DMS153 treated with DMSO at 0.1 percent for 48 hours (cell line): Measurements from ENCODE around the gene PTPN1.
"Not testable (repeated sequence)": the region's sequence is repeated elsewhere in the genome, so short reads cannot be mapped to it uniquely, and the experiment has no call there.

Experiments used
- DNase-seq: peaks from one replicate; lab custom pipeline; 2025; ENCODE audit not compliant: unreplicated experiment; lab: John Stamatoyannopoulos, UW

The PTPN1 gene

DNA sequence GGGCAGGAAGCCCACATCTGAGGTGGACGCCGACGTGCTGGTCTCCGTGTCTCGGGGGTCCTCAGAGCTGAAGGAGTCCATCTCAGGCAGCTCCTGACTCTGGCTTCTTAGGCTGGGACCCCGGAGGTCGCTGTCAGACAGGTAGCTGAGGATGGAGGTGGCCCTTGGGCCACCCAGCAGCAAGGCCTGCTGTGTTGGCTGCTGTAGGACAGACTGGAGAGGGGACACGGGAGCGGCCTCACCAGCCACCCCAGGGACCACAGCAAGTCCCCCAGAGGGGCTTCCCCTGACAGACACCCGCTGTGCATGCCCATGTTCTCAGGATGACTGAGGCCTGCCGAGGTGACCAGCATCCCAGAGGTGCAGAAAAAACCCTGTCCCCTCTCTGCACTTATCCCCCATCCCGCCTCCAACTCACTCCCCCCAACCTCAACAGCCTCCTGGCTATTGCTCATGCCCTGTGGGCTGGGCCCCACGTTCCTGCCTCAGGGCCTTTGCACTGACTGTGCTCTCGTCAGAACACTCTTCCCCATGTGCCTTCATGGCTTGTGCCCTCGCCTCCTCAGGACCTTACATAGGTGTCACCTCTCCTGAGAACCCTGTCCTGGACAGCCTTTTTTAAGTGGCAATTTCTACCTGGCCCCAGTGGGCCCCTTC, 92.4 kb downstream of the PTPN1 start:
- no peak for DNase-seq

DNA sequence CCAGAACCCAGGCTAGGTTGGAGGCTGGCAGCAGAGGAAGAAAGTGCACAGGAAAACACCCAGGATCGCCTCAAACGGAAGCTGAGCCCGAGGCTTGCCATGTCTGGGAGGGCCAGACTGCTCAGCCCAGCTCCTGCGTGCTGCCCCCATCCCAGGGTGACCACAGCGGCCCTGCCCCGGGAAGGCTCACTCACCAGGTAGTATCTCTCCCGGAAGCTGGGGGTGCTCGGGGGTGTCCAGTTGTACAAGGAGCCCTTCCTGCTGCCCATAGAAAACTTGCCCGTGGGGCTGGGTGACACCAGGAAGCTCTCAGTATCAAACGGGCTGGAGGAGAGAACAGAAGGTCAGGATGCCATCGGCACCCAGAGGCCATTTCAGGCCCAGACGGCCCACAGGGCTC, 94.3 kb downstream of the PTPN1 start:
- DNase-seq: no peak

DNA sequence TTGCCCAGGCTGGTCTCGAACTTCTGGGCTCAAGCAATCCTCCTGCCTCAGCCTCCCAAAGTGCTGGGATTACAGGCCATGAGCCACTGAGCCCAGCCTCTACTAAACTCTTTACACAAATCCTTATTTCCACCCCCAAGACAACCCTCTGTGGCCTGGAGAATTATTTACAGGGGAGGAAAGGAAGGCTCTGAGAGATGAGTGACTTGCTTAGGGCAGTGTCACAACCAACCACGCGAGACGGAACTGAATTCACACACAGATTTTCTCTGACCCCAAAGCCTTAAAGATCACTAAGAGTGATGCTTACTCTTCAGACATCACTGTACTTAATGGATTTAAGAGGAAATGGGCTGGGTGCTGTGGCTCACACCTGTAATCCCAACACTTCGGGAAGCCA, 95.0 kb downstream of the PTPN1 start:
- DNase-seq: no peak

DNA sequence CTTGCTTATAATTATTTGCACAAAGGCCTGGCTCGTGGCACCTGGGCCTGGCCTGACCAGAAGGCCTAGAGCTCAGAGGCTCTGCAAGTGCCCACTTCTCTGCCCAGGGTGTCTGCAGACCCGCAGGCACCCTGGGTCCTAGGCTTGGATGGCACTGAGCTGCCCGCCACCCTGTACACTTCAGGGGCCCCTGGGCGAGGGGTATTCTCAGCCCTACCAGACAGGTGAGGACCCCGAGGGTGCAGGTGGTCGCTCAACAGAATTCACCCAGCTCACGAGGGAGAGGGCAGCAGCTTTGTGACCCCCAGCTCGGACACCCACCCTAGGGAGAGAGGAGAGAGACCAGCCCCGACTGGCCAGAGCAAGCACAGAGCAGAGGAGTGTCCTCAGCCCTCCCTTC, 97.3 kb downstream of the PTPN1 start:
- no peak for DNase-seq

DNA sequence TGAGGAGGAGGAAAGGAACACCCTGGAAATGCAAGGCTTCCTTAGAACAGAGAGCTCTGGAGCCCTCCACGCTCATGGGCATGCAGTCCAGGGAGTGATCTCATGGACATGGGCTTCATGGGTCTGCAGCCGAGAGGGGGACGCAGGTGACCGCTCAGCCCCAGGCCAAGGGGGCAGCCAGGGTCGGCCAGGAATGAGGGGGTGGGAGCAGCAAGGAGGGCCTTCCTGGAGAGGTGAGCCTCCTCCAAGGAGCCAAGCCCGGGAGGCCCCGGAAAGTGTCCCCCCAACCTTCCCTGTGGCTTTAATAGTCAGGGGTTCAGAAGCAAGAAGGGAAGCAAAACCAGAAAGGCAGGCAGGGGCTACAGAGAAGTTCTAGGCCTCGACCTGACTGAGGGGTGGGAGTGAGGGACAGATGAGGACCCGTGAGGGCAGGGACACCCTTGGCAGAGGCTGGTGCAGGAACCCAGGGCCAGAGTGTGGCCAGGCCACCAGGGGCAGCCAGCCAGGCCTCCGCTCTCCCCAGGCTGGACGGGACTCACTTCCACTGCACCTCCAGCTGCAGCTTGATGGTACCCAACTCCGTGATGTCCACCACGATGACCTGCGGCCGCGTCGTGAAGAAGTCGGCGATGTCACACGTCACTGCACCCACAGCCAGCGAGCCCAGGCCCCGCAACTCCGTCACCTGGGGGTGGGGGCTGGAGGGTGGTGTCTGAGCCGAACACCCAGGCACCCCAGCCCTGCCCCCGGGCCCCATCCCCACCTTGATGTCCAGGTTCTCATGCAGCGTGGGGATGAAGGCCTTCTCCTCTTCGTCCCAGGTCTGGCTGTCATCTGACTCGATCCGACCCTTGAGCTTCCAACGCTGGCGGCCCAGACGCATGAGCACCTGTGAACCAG, 97.9 kb downstream of the PTPN1 start:
- DNase-seq: no peak

DNA sequence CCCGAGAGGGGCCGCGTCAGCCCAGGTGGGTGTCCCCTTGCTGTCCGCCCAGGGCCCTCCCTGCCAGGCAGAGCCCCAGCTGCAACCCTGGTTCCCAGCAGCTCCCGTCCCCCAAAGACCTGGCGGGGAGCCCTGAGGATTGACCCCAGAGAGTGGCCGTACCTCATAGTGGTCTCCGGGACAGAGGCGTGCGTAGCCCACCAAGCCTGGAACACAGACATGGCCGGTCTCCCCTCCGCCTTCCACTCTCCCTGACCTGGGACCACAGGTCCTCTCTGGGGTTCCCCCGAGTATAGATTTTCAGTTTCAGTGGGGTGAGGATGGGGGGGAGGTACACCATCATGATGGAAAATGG, 98.5 kb downstream of the PTPN1 start:
- DNase-seq: no peak

DNA sequence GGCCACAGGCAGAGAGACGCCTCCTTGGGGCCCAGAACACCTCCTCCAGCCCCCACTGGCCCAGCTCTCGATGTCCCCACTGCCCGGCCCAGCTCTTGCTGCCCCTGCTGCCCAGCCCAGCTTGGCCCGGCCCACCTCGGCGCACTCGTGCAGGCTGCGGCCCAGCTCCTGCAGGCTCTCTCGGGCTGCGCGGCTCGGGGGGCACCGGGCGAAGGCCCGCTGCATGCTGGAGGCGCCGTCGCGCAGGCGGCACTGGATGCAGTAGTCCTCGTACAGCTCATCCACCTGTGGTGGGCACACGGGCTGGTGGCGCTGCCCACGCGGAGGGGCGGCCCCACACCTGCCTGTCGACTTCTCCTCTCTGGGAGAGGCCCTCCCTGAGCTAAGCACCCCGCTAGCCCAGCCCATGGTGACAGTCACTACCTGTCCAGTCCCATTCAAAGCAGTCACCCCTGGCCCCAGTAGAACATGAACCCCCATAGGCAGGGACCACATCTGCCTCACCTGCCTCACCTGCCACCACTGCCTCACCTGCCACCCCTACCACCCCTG, 99.3 kb downstream of the PTPN1 start:
- no peak for DNase-seq

DNA sequence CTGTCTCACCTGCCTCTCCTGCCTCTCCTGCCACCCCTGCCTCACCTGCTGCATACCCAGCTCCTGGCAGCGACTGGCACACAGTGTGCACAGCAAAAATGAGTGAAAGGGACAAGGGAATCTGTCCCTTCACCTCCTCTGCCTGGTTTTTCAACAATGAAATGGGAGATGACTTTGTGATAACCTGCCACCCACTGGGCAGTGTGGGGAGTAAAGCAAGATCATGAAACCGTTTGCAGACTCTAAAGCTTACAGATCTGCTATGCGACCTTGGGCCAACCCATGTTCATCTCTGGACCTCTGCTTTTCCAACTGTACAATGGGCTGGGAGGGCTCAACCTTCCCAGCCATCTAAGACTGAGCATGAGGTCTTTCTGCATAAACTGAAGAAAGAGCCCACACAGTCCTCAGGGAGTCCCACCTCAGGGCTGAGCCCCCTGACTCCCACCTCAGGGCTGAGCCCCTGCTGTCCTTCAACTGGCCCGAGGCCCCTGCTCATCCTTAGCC, 100.1 kb downstream of the PTPN1 start:
- DNase-seq: no peak

DNA sequence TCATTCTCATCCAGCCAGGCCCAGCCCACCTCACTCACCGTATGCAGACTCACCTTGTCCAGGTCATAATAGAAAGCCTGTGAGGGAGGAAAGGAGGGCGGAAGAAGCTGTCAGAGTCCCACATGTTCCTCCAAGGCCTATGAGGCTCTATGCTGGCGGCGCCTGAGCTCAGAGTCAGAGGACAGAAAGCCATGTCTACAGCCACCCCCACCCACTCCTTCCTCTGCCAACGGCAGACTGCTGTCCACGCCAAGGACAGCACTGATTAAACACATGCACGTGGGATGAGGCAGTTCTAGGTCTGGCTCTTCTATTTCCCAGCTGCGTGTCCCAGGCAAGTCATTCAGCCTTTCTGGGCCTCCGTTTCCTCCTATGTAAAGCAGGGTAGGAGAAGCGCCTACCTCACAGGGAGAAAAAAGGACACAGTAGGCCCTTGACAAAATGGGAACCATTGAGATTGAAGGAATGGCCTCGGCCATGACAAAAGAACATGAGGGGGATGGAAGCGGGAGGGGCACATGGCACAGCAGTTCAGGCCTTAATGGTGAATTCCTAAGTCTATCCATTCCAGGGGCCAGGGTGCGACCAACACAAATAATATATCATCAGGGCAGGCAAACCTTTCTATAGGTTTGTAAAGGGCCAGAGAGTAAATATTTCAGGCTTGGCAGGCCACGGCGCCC, 101.1 kb downstream of the PTPN1 start:
- no peak for DNase-seq

DNA sequence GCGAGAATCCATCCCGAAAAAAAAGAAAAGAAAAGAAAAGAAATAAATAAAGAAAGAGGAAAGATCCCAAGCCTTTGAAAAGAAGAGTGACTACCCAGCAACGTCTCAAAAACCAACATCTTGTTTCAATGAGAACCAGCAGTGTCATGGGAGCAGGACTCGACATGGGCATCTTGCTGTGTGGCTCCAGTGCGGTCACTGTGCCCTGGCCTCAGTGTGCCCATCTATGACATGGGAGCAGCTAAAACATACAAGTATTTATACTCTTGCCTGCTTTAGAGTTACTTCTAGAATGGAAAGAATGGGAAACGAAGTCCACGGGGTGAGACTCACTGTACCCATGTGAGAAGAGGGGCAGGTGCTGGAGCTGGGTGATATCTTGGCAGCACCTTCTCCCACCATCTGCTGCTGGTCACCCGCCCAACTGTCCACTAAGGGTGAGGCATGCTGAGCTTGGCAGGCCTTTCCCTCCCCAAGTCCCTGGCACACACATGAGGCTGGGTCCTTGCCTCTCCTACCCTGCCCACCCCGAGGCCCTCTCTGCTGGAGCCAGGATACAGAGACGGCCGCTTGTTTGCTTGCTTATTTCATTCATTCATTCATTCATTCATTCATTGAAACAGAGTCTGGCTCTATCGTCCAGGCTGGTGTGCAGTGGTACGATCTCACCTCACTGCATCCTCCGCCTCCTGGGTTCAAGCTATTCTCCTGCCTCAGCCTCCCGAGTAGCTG, 103.4 kb downstream of the PTPN1 start:
- no peak for DNase-seq

DNA sequence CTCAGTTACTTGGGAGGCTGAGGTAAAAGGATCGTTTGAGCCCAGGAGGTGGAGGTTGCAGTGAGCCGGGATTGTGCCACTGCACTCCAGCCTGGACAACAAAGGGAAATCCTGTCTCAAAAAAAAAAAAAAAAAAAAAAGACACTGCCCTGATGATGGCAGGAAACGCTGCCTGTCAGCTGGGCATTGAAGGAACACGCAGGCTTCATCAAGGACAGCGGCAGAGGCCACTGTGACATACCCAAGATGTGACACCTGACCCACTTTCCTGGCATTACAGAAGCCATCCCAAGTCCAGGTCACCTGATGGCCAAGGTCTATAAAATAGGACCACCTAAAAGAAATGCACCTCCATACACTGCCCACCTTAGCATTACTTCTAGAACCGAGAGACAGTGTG, 105.2 kb downstream of the PTPN1 start:
- no peak for DNase-seq

DNA sequence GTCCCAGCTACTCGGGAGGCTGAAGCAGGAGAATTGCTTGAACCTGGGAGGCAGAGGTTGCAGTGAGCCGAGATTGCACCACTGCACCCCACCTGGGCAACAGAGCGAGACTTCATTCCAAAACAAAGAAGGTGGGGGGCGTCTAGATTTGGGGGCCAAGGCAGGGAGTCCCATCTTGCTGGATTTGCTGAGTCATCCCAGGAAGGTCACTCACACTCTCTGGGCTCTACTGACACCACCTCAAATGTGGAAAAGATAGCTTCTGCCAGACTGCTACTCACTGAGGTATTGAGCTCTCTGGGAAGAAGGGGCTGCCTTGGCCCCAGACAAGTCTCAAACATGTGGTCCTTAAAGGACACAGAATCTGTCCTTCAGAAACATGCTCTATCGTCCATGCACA, 106.8 kb downstream of the PTPN1 start:
- no peak for DNase-seq

DNA sequence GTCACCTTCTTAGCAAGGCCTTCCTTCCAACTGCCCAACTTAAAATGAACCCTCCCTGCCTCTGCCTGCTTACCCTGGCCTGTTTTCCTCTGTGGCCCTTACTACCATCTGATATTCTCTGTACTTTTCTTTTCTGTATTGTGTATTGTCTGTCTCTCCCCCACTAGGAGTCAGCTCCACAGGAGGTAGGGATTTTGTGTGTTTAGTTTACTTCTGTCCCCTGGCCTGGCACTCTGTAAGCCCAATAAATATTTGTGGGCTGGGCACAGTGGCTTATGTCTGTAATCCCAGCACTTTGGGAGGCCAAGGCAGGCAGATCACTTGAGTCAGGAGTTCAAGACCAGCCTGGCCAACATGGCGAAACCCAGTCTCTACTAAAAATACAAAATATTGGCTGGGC, 108.4 kb downstream of the PTPN1 start:
- no peak for DNase-seq

DNA sequence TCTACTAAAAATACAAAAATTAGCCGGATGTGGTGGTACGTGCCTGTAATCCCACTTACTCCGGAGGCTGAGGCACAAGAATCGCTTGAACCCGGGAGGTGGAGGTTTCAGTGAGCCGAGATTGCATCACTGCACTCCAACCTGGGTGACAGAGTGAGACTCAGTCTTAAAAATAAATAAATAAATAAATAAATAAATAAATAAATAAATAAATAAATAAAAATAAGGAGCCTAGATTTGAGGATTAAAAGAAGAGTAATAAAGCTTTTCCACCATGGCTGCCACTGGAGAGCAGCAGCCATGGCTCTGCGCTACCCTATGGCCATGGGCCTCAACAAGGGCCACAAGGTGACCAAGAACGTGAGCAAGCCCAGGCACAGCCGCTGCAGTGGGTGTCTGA, 110.3 kb downstream of the PTPN1 start:
- not testable (repeated sequence) for DNase-seq

DNA sequence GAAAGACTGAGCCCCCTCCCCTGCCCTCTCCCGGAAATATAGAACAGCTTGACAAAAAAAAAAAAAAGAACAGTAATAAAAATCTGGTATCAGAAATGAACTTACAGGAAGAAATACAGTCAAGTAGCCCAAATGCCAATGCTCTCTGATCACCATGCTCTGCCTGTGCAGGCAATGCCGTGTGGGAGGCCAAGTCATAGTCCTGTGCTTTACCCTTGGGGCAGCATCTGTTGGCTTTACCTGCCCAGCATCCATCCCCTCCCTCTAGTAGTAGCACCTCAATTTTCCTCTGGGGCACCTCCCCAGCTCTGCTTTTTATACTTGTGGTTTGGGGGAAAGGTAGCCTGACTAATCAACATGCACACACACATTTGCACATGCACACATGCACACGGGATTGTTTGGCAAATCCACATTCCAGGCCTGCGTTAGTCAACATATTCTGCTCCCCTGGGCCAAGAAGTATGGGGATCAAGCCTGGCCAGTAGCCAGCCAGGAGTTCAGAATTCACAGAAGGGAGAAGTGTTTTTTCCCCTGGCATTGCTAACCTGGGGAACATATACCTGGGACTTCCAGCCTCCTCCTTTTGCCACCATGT, 111.0 kb downstream of the PTPN1 start:
- no peak for DNase-seq

DNA sequence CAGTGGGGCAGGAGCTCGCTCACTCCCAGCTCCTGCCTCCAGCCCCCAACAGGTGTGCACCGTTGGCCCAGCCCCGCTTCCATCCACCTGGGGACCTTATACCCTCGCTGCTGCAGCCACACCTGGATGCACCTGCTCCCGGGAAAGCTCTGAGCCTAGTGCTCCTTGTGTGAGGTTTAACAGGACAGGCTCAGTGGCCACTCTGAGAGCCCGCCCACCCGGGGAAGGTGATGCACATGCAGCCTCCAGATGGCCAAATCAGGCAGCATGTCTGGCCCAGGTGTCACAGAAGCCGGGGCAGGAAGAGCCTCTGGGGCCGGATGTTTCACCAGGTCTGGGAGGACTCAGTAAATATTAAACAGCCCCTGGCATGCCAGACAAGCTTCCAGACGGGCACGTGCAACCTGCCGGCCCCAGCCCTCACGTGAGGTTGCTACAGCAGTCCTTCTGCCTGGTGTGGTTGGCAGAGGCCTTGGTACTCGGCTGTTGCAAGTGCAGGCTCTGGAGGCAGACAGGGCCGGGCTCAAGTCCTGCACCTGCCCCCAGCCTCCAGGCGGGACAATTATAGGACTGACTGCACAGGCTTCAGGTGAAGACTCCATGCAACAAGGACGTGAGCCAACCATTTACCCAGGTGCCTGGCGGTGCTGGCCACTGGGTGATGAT, 114.3 kb downstream of the PTPN1 start:
- peak; percentile 73 for DNase-seq

DNA sequence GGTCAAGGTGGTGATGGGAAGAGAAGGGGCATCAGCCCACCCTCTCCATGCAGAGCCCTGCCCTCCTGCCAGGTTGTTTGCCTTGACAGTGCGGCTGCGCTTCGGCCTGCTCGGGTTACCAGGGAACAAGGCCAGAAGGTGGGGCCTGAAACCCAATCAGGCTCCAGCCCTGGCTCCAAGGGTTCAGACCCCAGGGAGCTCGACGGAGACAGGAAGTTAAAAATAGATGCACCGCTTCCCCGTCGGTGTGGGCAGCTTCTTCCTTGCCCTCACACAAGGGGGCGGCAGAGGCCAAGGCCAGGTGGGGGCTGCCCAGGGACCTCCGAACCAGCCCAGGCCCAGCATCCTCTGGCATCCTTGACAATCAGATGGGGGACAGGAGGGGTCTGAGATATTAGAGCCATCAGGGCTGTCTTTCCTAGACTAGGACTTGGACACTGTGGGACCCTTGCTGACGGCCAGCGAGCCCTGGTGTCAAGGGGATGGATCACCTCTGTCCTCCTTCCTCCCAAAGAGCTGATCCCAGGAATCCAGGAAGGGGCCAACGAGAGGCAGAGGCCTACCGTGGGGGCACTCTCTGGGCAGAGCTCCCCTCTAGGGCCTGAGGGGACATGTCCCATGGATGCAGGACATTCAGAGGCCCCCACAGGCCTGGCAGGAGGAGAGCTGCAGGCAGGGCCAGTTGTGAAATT, 115.9 kb downstream of the PTPN1 start:
- DNase-seq: peak; percentile 48

DNA sequence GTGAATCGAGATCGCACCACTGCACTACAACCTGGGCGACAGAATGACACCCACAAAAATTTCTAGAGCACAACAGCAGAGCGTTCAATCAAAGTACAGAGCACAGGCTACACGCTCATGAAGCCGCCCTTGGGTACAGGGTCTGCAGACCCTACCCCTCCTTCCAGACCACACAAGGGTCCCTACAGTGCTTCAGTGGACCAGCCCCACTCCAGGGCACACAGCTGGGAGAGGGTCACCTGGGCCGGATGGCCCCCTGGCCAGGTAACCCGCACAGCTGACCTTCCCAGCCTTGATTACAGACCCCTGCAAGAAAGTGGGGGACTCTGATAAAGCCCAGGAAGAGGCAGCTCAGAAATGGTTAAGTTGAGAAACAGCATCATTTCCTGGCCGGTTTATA, 117.6 kb downstream of the PTPN1 start:
- no peak for DNase-seq

DNA sequence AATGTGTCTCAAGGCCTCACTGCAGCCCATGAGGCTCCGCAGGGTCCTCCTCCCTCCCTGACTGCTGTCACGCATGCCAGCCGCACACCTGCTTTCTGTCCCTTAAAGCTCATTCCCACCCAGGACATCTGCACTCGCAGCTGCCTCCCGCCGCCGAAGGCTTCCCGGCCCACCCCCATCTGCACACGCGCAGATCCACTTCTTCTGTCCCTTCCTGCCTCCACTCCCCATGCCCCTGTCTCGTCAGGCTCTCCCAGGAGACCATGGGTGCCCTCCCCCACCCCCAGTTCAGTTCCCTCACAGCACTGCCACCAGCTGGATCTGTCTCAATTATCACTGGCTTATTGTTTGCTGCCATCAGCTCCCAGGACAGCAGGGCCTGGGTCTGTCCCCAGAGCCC, 118.1 kb downstream of the PTPN1 start:
- DNase-seq: peak; percentile 8
